Epithelial cell of proximal tubule (primary cell): ENCODE measurements around the gene MRPL54. TPM values are rescaled to one million over a fixed set of nuclear protein-coding genes. Genes with fewer than 3 reads are reported as not detected.

Experiments used
- DNase-seq: peaks from one replicate; pipeline ENCODE4 v3.0.0-alpha.2; 2011; ENCODE audit warnings: low read depth
- H3K4me3 ChIP-seq: 2 replicates; pipeline ENCODE4 v1.5.1; 2011; ENCODE audit warnings: low read depth, mild to moderate bottlenecking, low read length
- total RNA-seq: library from RNA; depleted of rRNA; stranded (reverse); fragments of >200 nt; gene quantifications from 2 replicates; pipeline ENCODE4 v1.2.3, GENCODE V29; 2015
- TF ChIP-seq, protein P1 (sequence below): conservative IDR thresholded peaks from 2 replicates; pipeline ENCODE4 v1.5.1; 2012; ENCODE audit warnings: low read depth, mild to moderate bottlenecking, low read length

The MRPL54 gene
- total RNA-seq, 1 donor from 2014 or later: 102 TPM

GRCh38 chr19:3770136-3770999 lies 7.9 kb downstream of the MRPL54 start:
- H3K4me3 ChIP-seq: no peak overlapping the region
- DNase-seq: no peak
- TF ChIP-seq, protein P1, sequence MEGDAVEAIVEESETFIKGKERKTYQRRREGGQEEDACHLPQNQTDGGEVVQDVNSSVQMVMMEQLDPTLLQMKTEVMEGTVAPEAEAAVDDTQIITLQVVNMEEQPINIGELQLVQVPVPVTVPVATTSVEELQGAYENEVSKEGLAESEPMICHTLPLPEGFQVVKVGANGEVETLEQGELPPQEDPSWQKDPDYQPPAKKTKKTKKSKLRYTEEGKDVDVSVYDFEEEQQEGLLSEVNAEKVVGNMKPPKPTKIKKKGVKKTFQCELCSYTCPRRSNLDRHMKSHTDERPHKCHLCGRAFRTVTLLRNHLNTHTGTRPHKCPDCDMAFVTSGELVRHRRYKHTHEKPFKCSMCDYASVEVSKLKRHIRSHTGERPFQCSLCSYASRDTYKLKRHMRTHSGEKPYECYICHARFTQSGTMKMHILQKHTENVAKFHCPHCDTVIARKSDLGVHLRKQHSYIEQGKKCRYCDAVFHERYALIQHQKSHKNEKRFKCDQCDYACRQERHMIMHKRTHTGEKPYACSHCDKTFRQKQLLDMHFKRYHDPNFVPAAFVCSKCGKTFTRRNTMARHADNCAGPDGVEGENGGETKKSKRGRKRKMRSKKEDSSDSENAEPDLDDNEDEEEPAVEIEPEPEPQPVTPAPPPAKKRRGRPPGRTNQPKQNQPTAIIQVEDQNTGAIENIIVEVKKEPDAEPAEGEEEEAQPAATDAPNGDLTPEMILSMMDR: no peak

- TF ChIP-seq, protein P1: no peak
- H3K4me3 ChIP-seq: no peak overlapping the region
- no peak for DNase-seq
Measured at GRCh38 chr19:3771000-3771905, 8.8 kb downstream of the MRPL54 start.

GRCh38 chr19:3771906-3772455 lies 9.5 kb downstream of the MRPL54 start, which contains the start of gene RAX2:
TSS of gene RAX2 (minus strand) at chr19:3772228. CDS start at chr19:3771742, 486 bp downstream.
- TF ChIP-seq, protein P1: no peak
- DNase-seq: no peak
- no peak within 1 kb of the TSS for H3K4me3 ChIP-seq

- no peak overlapping the region for H3K4me3 ChIP-seq
- TF ChIP-seq, protein P1: no peak
- DNase-seq: no peak
Measured at GRCh38 chr19:3773814-3774515, 11.5 kb downstream of the MRPL54 start.

DNA sequence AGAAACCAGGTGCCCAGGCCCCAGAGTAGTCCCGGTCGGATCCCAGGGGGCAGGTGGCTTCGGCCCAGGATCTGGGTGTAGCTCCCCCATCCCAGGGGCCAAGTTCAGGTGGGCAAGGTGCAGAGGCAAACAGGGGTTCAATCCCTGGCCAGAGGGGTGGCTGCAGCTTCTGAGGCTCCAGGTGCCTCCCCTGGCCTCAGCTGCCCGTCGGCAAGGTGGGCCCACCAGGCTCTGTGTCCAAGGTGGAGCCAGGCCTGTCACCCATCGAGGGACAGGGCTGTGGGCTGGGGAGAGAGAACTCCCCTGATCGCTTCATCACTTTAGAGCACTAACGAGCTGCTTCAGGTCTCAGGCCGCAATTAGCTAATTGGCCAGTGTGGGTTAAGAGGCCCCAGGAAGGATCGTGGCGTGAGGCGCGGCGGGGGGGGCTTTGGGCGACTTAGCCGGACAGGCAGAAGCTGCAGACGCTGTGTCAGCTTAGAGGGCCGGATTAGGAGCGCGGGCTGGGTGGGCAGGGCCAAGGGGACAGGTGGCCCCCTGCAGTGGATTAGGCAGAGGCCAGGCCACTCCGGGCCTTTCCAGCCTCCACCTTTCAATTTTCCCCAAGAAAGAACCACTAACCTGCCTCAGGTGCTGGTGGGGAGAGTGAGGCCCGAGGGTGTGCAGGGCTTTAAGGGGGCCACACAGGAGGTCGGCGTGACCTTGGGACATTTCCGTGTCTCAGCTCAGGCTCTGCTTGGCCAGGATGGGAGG lies 12.3 kb downstream of the MRPL54 start:
- DNase-seq: no peak
- no peak overlapping the region for H3K4me3 ChIP-seq
- TF ChIP-seq, protein P1: no peak

DNA sequence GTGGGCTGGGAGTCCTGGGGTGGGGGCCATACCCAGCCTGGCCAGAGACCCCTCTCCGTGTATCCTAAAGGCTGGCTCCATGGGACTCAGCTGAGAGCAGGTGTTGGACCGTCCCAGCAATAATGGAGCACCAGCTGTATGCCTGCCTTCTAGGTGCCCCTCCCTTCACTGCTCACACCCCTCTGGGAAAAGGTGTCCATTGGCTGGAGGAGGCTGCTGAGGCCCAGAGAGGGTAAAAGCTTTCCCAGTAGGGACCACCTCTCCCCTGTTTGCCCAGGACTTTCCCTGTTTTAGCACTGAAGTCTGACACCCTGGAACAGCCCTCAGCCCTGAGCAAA lies 12.9 kb downstream of the MRPL54 start:
- H3K4me3 ChIP-seq: no peak overlapping the region
- TF ChIP-seq, protein P1: no peak
- DNase-seq: no peak
